HepG2 (cell line): ENCODE data around the gene METTL23. TPM values are rescaled to one million over a fixed set of nuclear protein-coding genes. Genes with fewer than 3 reads are reported as not detected.
A peak's percentile ranks its signal among the peaks of the same experiment; 100 is the strongest.

ENCODE experiments used
- ARID4A ChIP-seq: sonication (generic); formaldehyde crosslinking; IDR thresholded peaks from 2 replicates; pipeline ENCODE4 v1.5.0; 2020; ENCODE audit warnings: mild to moderate bottlenecking, missing genetic modification reagents, borderline replicate concordance
- ATAD3A ChIP-seq: sonication (generic); formaldehyde crosslinking; IDR thresholded peaks from 2 replicates; pipeline ENCODE4 v1.4.0; 2020; ENCODE audit warnings: missing genetic modification reagents
- CBX1 ChIP-seq: IDR thresholded peaks from one replicate; pipeline ENCODE4 v1.6.1; 2016; ENCODE audit warnings: antibody characterized with exemption, low read depth
- ETS1 ChIP-seq: sonication (generic); formaldehyde crosslinking; IDR thresholded peaks from 2 replicates; pipeline ENCODE4 v1.4.0; 2020; ENCODE audit warnings: missing genetic modification reagents
- EZH2 ChIP-seq: conservative IDR thresholded peaks from 2 replicates; pipeline ENCODE4 v1.6.1; 2012; ENCODE audit warnings: mild to moderate bottlenecking, low read depth, low read length, moderate library complexity
- MIER2 ChIP-seq: IDR thresholded peaks from 2 replicates; pipeline ENCODE4 v1.6.1; 2016; ENCODE audit warnings: missing biosample characterization, missing genetic modification reagents
- MTA1 ChIP-seq: sonication (generic); formaldehyde crosslinking; IDR thresholded peaks from 2 replicates; pipeline ENCODE4 v1.4.0; 2020; ENCODE audit warnings: missing genetic modification reagents, mild to moderate bottlenecking, borderline replicate concordance
- NONO ChIP-seq, 2 experiments: fragments of 450-650 bp in 1 of 2; sonication (generic) in 1 of 2; formaldehyde crosslinking in 1 of 2; IDR thresholded peaks in 1 of 2; conservative IDR thresholded peaks in 1 of 2; 2 replicates each; pipeline versions ENCODE4 v1.6.1 to v1.8.0; 2017 to 2022; ENCODE audit warnings: mild to moderate bottlenecking in 1 of 2, missing genetic modification reagents in 1 of 2, moderate library complexity in 1 of 2
- PAWR ChIP-seq: sonication (generic); formaldehyde crosslinking; IDR thresholded peaks from 2 replicates; pipeline ENCODE4 v1.4.0; 2020; ENCODE audit warnings: missing genetic modification reagents, mild to moderate bottlenecking, borderline replicate concordance
- RORA ChIP-seq: sonication (generic); formaldehyde crosslinking; IDR thresholded peaks from 2 replicates; pipeline ENCODE4 v1.5.0; 2020; ENCODE audit warnings: mild to moderate bottlenecking, missing genetic modification reagents, moderate library complexity
- SRSF4 ChIP-seq: fragments of 200-400 bp; formaldehyde crosslinking; IDR thresholded peaks from one replicate; pipeline ENCODE4 v1.6.1; 2018; ENCODE audit warnings: mild to moderate bottlenecking, low read depth, low read length, moderate library complexity; ENCODE audit not compliant: poor library complexity, severe bottlenecking
- STAG1 ChIP-seq: sonication (generic); formaldehyde crosslinking; IDR thresholded peaks from 2 replicates; pipeline ENCODE4 v1.4.0; 2020; ENCODE audit warnings: missing genetic modification reagents
- TBP ChIP-seq: sonication (generic); formaldehyde crosslinking; IDR thresholded peaks from 2 replicates; pipeline ENCODE4 v1.5.0; 2020; ENCODE audit warnings: missing genetic modification reagents
- ZNF232 ChIP-seq: sonication (generic); formaldehyde crosslinking; IDR thresholded peaks from 2 replicates; pipeline ENCODE4 v1.4.0; 2020; ENCODE audit warnings: missing genetic modification reagents, borderline replicate concordance
- ZNF263 ChIP-seq: sonication (generic); formaldehyde crosslinking; IDR thresholded peaks from 2 replicates; pipeline ENCODE4 v1.4.0; 2020; ENCODE audit warnings: missing genetic modification reagents
- ZNF558 ChIP-seq: sonication (generic); formaldehyde crosslinking; IDR thresholded peaks from 2 replicates; pipeline ENCODE4 v1.9.0; 2022; ENCODE audit warnings: mild to moderate bottlenecking, missing genetic modification reagents, borderline replicate concordance
- ZNF570 ChIP-seq: sonication (generic); formaldehyde crosslinking; IDR thresholded peaks from 2 replicates; pipeline ENCODE4 v1.4.0; 2020; ENCODE audit warnings: mild to moderate bottlenecking, missing genetic modification reagents, borderline replicate concordance
- ZNF777 ChIP-seq: sonication (generic); formaldehyde crosslinking; IDR thresholded peaks from 2 replicates; pipeline ENCODE4 v1.4.0; 2020; ENCODE audit warnings: missing genetic modification reagents
- ZNF790 ChIP-seq: sonication (generic); formaldehyde crosslinking; IDR thresholded peaks from 2 replicates; pipeline ENCODE4 v1.8.0; 2022; ENCODE audit warnings: missing genetic modification reagents, mild to moderate bottlenecking, borderline replicate concordance
- ZUFSP ChIP-seq: sonication (generic); formaldehyde crosslinking; IDR thresholded peaks from 2 replicates; pipeline ENCODE4 v1.9.0; 2021; ENCODE audit warnings: missing genetic modification reagents, mild to moderate bottlenecking, borderline replicate concordance
- polyA plus RNA-seq, 8 experiments: library from polyadenylated mRNA; depleted of rRNA in 3 of 8; stranded (reverse) in 7 of 8; unstranded in 1 of 8; fragments of >200 nt; fragmentation: Illumina TruSeq in 4 of 8; extraction: Trizol in 4 of 8; gene quantifications; 2 replicates each; pipeline versions ENCODE4 v1.2.1 to v1.2.3, GENCODE V29; 2011 to 2016; ENCODE audit warnings: low read depth in 4 of 8, missing spikeins in 1 of 8, mixed read lengths in 1 of 8; ENCODE audit not compliant: insufficient read depth in 1 of 8
- total RNA-seq, 5 experiments: library from RNA; depleted of rRNA; stranded (reverse); fragments of >200 nt; fragmentation: Illumina TruSeq; extraction: Trizol; gene quantifications; 2 replicates each; pipeline ENCODE4 v1.2.3, GENCODE V29; 2016; ENCODE audit warnings: low read depth in 1 of 5

METTL23 gene
- total and polyA plus RNA-seq, 2 of the 13 experiments (the other 11 are each of a cell fraction or from before 2014, with no cell fraction given): 39.9 to 104 TPM

- no peak for TF ChIP-seq ZUFSP (CRISPR knock-in tag)
- peak; percentile 65 for TF ChIP-seq ARID4A (CRISPR knock-in tag)
- TF ChIP-seq EZH2: no peak
- no peak for TF ChIP-seq ZNF232 (CRISPR knock-in tag)
- TF ChIP-seq STAG1 (CRISPR knock-in tag): peak; percentile 55
- TF ChIP-seq ZNF558 (CRISPR knock-in tag): no peak
- TF ChIP-seq ZNF790: 0 out of 2 replicates have a peak, but pooled peaks have one; percentile 87
- TF ChIP-seq ZNF570 (CRISPR knock-in tag): no peak
- TF ChIP-seq ATAD3A (CRISPR knock-in tag): no peak
- TF ChIP-seq CBX1: no peak
- TF ChIP-seq ZNF263: no peak; the same call in 1 of the 2 replicates
- TF ChIP-seq MTA1 (CRISPR knock-in tag): no peak; the same call in 1 of the 2 replicates
- TF ChIP-seq ZNF777 (CRISPR knock-in tag): peak; percentile 47; the same call in 1 of the 2 replicates
- no peak for TF ChIP-seq RORA (CRISPR knock-in tag)
- no peak for TF ChIP-seq NONO (IDR thresholded peaks at IDR 0.05)
- TF ChIP-seq NONO (CRISPR knock-in tag; conservative IDR thresholded peaks at IDR 0.05): peak; percentile 94
- no peak for TF ChIP-seq ETS1 (CRISPR knock-in tag)
- no peak for TF ChIP-seq MIER2 (CRISPR knock-in tag)
- TF ChIP-seq SRSF4: no peak
- TF ChIP-seq TBP: no peak
- no peak for TF ChIP-seq PAWR
Measured at GRCh38 chr17:76726776-76727718, at the start of gene METTL23 (continued).
